GM12891 (cell line): ENCODE data around the gene BRD9.
"Not testable (repeated sequence)": the region's sequence is repeated elsewhere in the genome, so short reads cannot be mapped to it uniquely, and the experiment has no call there.

Source experiments
- DNase-seq: peaks from one replicate; pipeline ENCODE4 v3.0.0; 2011; ENCODE audit warnings: low spot score; ENCODE audit not compliant: insufficient read length
- FAIRE-seq: peaks from 2 replicates; lab custom pipeline; 2011; peaks lifted over from hg19 to GRCh38; lab: Jason Lieb, UNC
- PAX5 ChIP-seq: IDR thresholded peaks from 2 replicates; pipeline ENCODE4 v1.6.1; 2011; ENCODE audit warnings: low read length, moderate library complexity, mild to moderate bottlenecking; ENCODE audit not compliant: insufficient read depth, severe bottlenecking
- POLR2A ChIP-seq: IDR thresholded peaks from 2 replicates; pipeline ENCODE4 v1.6.1; 2011; ENCODE audit warnings: low read depth, low read length, control low read depth
- POLR2AphosphoS5 ChIP-seq: IDR thresholded peaks from 2 replicates; pipeline ENCODE4 v1.6.1; 2011; ENCODE audit warnings: low read depth, low read length, control low read depth
- POU2F2 ChIP-seq: IDR thresholded peaks from 2 replicates; pipeline ENCODE4 v1.6.1; 2011; ENCODE audit warnings: low read depth, mild to moderate bottlenecking, control low read depth, low read length, moderate library complexity
- SPI1 ChIP-seq: IDR thresholded peaks from 2 replicates; pipeline ENCODE4 v1.6.1; 2011; ENCODE audit warnings: low read depth, low read length, control low read depth
- TAF1 ChIP-seq: IDR thresholded peaks from 2 replicates; pipeline ENCODE4 v1.6.1; 2011; ENCODE audit warnings: low read depth, low read length, control low read depth

BRD9 gene

GRCh38 chr5:840118-840973 is 52.3 kb downstream of the BRD9 start:
- FAIRE-seq, DNase-seq: not testable (repeated sequence)

- not testable (repeated sequence) for DNase-seq, FAIRE-seq
Measured at GRCh38 chr5:838431-838851, 54.2 kb downstream of the BRD9 start.

- FAIRE-seq, DNase-seq: not testable (repeated sequence)
Measured at GRCh38 chr5:837621-838121, 54.9 kb downstream of the BRD9 start.

GRCh38 chr5:835933-836612 is 56.5 kb downstream of the BRD9 start:
- not testable (repeated sequence) for FAIRE-seq

GRCh38 chr5:834013-834412 is 58.6 kb downstream of the BRD9 start:
- not testable (repeated sequence) for FAIRE-seq, DNase-seq

More at GRCh38 chr5:835933-836612, 56.5 kb downstream of the BRD9 start:
- not testable (repeated sequence) for DNase-seq

GRCh38 chr5:828194-828593 is 64.4 kb downstream of the BRD9 start:
- FAIRE-seq, DNase-seq: not testable (repeated sequence)

GRCh38 chr5:825544-825943 is 67.1 kb downstream of the BRD9 start:
- not testable (repeated sequence) for DNase-seq, FAIRE-seq

- no peak for FAIRE-seq
- no peak for TF ChIP-seq POU2F2
- TF ChIP-seq POLR2A = no peak
- TF ChIP-seq PAX5 = no peak
- TF ChIP-seq TAF1 = no peak
- no peak for TF ChIP-seq SPI1
- no peak for TF ChIP-seq POLR2AphosphoS5
- no peak for DNase-seq
Measured at GRCh38 chr5:821504-821903, 71.1 kb downstream of the BRD9 start.

GRCh38 chr5:820245-820644 is 72.4 kb downstream of the BRD9 start:
- FAIRE-seq = no peak
- TF ChIP-seq POU2F2 = no peak
- TF ChIP-seq TAF1 = no peak
- no peak for TF ChIP-seq POLR2A
- TF ChIP-seq PAX5 = no peak
- no peak for TF ChIP-seq SPI1
- TF ChIP-seq POLR2AphosphoS5 = no peak
- no peak for DNase-seq

GRCh38 chr5:819078-819477 is 73.5 kb downstream of the BRD9 start:
- DNase-seq (no peak), FAIRE-seq (no peak)
- TF ChIP-seq TAF1 = no peak
- TF ChIP-seq POLR2A = no peak
- no peak for TF ChIP-seq POU2F2
- TF ChIP-seq PAX5 = no peak
- TF ChIP-seq POLR2AphosphoS5 = no peak
- no peak for TF ChIP-seq SPI1

- TF ChIP-seq SPI1 (no peak), POLR2A (no peak), TAF1 (no peak), POLR2AphosphoS5 (no peak), PAX5 (no peak), POU2F2 (no peak)
- DNase-seq (no peak), FAIRE-seq (no peak)
Measured at GRCh38 chr5:816176-816575, 76.4 kb downstream of the BRD9 start.

GRCh38 chr5:815449-815848 is 77.2 kb downstream of the BRD9 start:
- DNase-seq (no peak), FAIRE-seq (no peak)
- TF ChIP-seq PAX5 (no peak), POLR2AphosphoS5 (no peak), TAF1 (no peak), SPI1 (no peak), POLR2A (no peak), POU2F2 (no peak)
